IPS-15b (cell line): Measurements from ENCODE around the gene PRICKLE1.

Experiments used
- H3K27me3 ChIP-seq: one replicate; pipeline ENCODE4 v1.6.1; 2013; ENCODE audit warnings: low read length; ENCODE audit not compliant: control insufficient read depth, insufficient read depth
- H3K36me3 ChIP-seq: one replicate; pipeline ENCODE4 v1.6.1; 2013; ENCODE audit warnings: low read length; ENCODE audit not compliant: control insufficient read depth, insufficient read depth
- H3K4me1 ChIP-seq: one replicate; pipeline ENCODE4 v1.6.1; 2013; ENCODE audit warnings: mild to moderate bottlenecking, low read length; ENCODE audit not compliant: control insufficient read depth, insufficient read depth
- H3K4me3 ChIP-seq: one replicate; pipeline ENCODE4 v1.5.1; 2013; ENCODE audit warnings: low read depth, low read length
- H3K9ac ChIP-seq: one replicate; pipeline ENCODE4 v1.6.1; 2013; ENCODE audit warnings: low read depth, mild to moderate bottlenecking, low read length
- H3K9me3 ChIP-seq: one replicate; pipeline ENCODE4 v1.6.1; 2013; ENCODE audit warnings: mild to moderate bottlenecking, low read length; ENCODE audit not compliant: control insufficient read depth, insufficient read depth

Gene PRICKLE1

DNA sequence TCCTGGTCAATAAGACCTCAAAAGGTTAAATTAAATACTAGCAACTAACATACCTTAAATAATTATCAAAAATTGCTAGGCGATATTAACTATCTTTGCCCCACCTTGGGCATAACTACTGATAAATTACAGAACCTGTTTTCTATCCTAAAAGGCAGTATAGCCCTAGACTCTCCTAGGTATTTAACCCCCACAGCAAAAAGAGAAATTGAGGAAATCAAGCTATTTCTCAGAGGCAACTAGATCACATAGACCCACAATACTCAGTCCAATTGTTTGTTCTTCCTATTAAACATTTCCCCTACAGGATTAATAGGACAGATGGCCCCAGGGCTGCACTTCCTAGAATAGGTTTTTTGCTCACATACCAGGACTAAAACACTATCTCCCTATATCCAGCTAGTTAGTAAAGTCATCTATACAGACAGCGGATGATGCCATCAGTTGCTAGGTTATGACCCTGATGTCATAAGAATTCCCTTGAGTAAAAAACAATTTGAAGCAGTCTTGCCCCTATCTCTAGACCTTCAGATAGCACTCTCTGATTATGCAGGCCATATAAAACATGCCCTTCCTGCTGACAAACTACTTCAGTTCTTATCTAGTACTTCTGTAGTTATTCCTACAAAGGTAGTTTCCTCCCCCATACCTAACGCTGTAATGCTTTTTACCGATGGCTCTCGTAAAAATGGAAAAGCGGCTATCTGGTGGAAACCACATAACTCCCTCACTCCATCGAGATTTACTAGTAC, 145.2 kb downstream of the PRICKLE1 start:
- peaks cover 18% of the 10 kb centered on the region for H3K4me1 ChIP-seq
- H3K4me3 ChIP-seq: no peak overlapping the region
- H3K27me3 ChIP-seq: no peaks in the 10 kb centered on the region
- H3K36me3 ChIP-seq: no peaks in the 10 kb centered on the region
- no peaks in the 10 kb centered on the region for H3K9me3 ChIP-seq
- no peak overlapping the region for H3K9ac ChIP-seq

DNA sequence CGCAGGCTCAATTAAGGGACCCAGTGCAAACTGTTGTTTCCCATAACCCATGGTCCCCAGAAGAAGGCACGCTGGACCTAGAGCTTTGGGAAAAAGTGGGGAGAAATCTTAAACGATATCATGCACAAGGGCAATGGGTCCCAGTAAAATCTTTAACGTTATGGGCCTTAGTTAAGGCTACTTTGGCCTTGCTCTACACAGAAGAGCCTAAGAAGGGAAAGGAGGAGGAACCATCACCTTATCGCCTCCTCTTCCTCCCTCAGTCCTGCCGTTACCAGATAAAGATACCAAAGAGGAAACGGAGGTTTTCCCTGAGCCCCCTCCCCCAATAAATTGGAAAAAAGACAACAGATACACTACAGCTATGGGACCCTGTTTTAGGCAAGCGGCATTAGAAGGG, 146.7 kb downstream of the PRICKLE1 start:
- Histone ChIP-seq H3K9me3 (no peaks in the 10 kb centered on the region), H3K4me1 (peaks cover 18% of the 10 kb centered on the region), H3K27me3 (no peaks in the 10 kb centered on the region), H3K36me3 (no peaks in the 10 kb centered on the region), H3K9ac (no peak overlapping the region), H3K4me3 (no peak overlapping the region)

DNA sequence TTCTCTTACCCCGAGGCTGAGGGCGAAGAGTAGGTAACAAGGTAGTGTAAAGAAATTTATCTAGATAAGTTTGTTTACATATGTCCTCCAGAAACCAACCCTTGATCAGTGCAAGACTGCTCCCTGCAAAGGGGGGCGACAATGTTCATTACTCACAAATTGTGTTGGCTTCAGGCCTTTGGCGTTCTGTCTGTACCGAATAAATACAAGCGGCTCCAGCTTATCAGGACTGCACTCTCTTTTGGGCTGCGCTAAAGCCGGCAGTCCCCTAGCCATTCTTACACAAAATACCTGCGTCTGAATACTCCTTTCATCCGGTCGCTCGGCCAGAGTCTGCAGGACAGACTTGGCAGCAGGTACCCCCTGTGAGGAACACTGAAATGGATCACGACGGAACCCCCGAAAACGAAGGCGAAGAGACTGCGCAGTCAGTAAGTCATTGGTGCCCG, 147.2 kb downstream of the PRICKLE1 start:
- no peaks in the 10 kb centered on the region for H3K27me3 ChIP-seq
- H3K4me3 ChIP-seq: no peak overlapping the region
- H3K9ac ChIP-seq: peak overlapping the region; percentile 9
- no peaks in the 10 kb centered on the region for H3K9me3 ChIP-seq
- peaks cover 16% of the 10 kb centered on the region for H3K4me1 ChIP-seq
- H3K36me3 ChIP-seq: no peaks in the 10 kb centered on the region

DNA sequence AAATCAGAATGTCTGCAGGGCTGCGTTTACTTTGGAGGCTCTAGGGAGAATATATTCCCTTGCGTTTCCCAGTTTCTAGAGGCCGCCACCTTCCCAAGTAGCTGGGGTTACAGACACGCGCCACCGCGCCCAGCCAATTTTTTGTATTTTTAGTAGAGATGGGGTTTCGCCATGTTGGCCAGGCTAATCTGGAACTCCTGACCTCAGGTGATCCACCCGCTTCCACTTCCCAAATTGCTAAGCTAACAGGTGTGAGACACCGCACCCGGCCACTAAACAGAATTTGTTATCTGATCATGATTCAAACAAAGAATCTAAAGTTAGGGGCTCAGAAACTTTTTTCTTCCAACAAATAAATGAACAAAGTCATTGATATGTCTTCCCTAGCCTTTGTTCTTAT, 148.9 kb downstream of the PRICKLE1 start:
- H3K9me3 ChIP-seq: no peaks in the 10 kb centered on the region
- no peak overlapping the region for H3K4me3 ChIP-seq
- H3K27me3 ChIP-seq: no peaks in the 10 kb centered on the region
- H3K9ac ChIP-seq: no peak overlapping the region
- H3K36me3 ChIP-seq: no peaks in the 10 kb centered on the region
- H3K4me1 ChIP-seq: peaks cover 9% of the 10 kb centered on the region

DNA sequence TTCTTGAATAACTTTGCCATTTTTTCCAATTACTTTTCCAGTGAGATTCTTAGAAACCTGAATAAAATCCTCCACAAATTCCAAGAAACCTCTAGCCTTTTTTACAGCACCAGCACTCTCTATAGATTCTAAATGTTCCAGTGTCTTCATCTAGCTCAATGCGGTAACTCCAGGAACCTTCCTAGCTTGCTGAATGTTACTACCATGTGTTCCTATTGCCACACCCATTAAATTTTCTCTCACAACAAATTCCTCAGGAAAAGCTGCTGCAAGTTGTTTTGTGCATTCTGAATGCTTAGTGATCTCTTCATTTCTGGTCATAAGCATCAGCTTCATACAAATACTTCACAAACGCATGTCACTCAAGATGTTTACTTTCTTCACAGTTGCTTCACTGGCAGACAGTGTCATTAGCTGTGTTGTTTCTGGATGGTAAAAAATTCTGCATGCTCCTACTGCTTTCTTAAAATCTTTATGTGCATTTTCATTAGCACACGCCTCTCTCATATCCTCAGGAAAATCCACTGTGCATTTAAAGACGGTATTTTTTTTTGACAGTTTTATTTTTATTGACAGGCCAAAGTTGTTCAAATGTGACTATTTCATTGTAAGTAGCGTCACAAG, 156.9 kb downstream of the PRICKLE1 start:
- no peaks in the 10 kb centered on the region for H3K36me3 ChIP-seq
- H3K4me3 ChIP-seq: no peak overlapping the region
- no peaks in the 10 kb centered on the region for H3K4me1 ChIP-seq
- H3K9ac ChIP-seq: no peak overlapping the region
- no peaks in the 10 kb centered on the region for H3K9me3 ChIP-seq
- no peaks in the 10 kb centered on the region for H3K27me3 ChIP-seq

DNA sequence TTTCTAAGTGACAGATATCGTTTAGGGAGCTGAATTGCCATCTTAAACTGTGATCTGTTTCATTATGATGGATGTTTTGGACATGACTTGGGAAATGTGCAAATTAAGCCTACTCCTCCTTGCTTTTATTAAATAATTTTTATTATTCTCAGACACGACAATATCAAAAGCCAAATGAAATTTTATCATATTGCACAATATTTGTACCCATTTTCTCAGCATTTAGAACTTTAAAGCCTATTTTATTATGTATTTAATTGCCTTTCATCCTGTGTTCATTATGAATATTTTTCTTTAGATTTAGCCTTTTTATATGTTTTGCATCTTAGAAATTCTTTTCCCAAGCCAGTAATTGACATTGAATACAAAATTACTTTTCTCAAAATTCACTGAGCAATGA, 160.7 kb downstream of the PRICKLE1 start:
- Histone ChIP-seq H3K36me3 (no peaks in the 10 kb centered on the region), H3K4me1 (peaks cover 6% of the 10 kb centered on the region), H3K4me3 (no peak overlapping the region), H3K9me3 (no peaks in the 10 kb centered on the region), H3K27me3 (no peaks in the 10 kb centered on the region), H3K9ac (no peak overlapping the region)

DNA sequence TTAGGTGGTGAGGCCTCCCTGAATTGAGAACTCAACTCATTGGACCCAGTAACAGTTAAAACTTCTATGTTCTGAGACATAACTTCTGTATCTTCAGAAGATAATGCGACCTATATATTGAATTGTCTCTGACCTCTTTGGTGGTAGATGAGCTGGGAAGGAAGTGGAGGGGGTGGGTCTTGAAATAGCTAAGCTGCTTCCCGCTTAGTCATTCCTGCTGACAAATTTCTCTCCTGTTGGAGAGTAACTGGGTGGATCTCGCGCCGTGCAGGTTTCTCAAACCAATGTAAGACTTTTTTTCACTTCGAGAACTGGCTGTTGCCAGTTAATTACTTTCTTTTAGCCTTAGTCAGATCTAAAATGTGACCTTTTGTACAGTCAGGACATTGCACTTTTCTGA, 162.8 kb downstream of the PRICKLE1 start:
- H3K4me3 ChIP-seq: no peak overlapping the region
- H3K4me1 ChIP-seq: peaks cover 6% of the 10 kb centered on the region
- no peaks in the 10 kb centered on the region for H3K9me3 ChIP-seq
- H3K27me3 ChIP-seq: no peaks in the 10 kb centered on the region
- no peaks in the 10 kb centered on the region for H3K36me3 ChIP-seq
- H3K9ac ChIP-seq: no peak overlapping the region

DNA sequence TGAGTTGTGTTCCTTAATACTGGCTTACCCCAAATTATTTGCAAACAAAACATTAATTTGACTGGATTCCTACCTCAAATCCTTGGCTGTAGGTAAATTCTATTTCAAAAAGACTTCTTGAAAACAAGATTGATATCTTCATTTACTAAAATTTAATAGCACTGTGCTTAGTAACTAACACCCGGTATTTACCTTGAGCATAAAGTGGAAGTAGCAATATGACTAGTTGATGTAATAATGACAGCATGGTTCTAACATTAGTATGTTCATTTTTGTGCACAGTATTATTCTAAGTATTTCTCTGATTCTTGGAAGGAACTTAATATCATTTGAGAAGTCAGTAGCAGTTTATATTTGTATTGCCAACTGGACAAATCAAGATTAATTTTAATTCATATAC, 166.8 kb downstream of the PRICKLE1 start:
- no peaks in the 10 kb centered on the region for H3K9me3 ChIP-seq
- no peaks in the 10 kb centered on the region for H3K27me3 ChIP-seq
- no peak overlapping the region for H3K9ac ChIP-seq
- no peaks in the 10 kb centered on the region for H3K36me3 ChIP-seq
- H3K4me1 ChIP-seq: peaks cover 6% of the 10 kb centered on the region
- H3K4me3 ChIP-seq: no peak overlapping the region

DNA sequence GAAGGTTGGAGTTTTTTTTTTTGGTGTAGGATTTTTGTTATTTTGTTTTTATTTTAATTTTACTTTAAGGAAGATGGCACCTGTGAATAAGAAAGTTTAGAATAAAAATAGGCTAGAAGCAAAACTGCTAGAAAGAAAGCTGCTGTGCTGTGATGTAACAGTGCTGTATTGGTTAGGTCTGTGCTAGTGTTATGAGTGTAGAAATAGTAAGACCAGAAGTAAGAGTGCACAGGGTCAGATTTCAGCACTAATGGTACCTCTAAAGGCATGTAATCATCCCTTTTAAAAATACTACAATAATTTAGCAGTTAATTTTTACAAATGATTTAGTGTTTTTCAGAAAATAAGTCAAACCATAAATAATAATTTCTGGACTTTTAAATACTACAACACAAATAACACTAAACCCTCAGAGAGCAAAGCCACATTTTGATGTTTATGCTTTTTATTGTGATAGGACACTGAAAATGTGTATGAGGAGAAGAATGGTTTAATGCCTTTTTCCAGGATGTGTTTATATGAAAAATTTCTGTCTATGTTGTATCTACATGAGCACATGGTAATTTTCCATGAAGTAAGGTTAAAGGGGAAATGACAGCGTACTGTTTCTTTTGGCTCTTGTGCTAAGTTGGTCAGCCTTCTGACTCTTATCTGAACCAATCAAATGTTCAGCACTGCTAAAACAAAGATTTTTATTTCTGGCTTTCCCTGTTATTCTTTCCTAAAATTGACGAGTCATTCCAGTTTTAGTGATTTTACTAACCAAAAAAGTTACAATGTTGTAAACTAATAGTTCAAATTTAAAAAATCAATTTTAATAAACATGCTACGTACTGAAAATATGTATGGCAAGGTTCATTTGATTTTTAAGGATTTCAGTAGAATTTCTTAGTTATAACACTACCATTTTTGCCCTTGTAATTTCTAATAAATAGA, 167.4 kb downstream of the PRICKLE1 start:
- H3K9ac ChIP-seq: no peak overlapping the region
- H3K4me1 ChIP-seq: peaks cover 6% of the 10 kb centered on the region
- H3K9me3 ChIP-seq: no peaks in the 10 kb centered on the region
- no peak overlapping the region for H3K4me3 ChIP-seq
- no peaks in the 10 kb centered on the region for H3K27me3 ChIP-seq
- H3K36me3 ChIP-seq: no peaks in the 10 kb centered on the region

DNA sequence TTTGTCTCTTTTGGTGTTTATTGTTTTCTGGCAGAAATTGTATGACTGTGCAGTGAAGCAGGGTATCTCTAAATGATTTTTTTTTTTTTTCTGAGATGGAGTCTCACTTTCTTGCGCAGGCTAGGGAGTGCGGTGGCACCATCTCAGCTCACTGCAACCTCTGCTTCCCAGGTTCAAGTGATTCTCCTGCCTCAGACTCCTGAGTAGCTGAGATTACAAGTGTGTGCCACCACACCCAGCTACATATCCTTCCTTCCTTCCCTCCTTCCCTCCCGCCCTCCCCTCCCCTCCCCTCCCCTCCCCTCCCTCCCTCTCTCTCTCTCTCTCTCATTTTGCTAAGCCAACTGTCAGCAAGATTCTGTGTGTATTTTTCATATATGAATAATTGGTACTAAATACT, 169.2 kb downstream of the PRICKLE1 start:
- Histone ChIP-seq H3K9ac (no peak overlapping the region), H3K4me1 (no peaks in the 10 kb centered on the region), H3K9me3 (no peaks in the 10 kb centered on the region), H3K4me3 (no peak overlapping the region), H3K36me3 (no peaks in the 10 kb centered on the region), H3K27me3 (no peaks in the 10 kb centered on the region)

DNA sequence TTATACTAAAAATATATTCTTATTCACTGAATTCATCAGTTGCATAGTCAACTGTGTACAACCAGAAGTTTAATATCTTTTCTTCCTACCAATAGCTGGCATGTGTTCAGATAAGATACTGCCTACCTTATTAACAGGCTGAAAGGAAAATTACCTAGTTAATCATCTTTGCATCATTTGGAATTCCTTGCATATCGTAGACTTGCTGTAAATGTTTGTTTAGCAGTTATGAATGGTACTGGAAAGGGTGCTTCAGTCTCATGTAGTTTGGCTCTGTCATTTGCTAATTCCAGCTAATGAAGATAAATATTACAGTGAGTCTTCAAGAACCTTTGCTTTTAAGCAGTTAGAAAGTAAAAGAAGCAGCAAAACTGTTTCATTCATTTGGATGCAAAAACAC, 179.2 kb downstream of the PRICKLE1 start:
- no peaks in the 10 kb centered on the region for H3K27me3 ChIP-seq
- no peak overlapping the region for H3K9ac ChIP-seq
- H3K9me3 ChIP-seq: no peaks in the 10 kb centered on the region
- H3K4me3 ChIP-seq: no peak overlapping the region
- H3K36me3 ChIP-seq: no peaks in the 10 kb centered on the region
- H3K4me1 ChIP-seq: no peaks in the 10 kb centered on the region
